ENCODE measurements around the gene LHX5. TPM values are rescaled to one million over a fixed set of nuclear protein-coding genes. Genes with fewer than 3 reads are reported as not detected.

The LHX5 gene
- total RNA-seq, 2 donors from 2014 or later, result not detected

DNA sequence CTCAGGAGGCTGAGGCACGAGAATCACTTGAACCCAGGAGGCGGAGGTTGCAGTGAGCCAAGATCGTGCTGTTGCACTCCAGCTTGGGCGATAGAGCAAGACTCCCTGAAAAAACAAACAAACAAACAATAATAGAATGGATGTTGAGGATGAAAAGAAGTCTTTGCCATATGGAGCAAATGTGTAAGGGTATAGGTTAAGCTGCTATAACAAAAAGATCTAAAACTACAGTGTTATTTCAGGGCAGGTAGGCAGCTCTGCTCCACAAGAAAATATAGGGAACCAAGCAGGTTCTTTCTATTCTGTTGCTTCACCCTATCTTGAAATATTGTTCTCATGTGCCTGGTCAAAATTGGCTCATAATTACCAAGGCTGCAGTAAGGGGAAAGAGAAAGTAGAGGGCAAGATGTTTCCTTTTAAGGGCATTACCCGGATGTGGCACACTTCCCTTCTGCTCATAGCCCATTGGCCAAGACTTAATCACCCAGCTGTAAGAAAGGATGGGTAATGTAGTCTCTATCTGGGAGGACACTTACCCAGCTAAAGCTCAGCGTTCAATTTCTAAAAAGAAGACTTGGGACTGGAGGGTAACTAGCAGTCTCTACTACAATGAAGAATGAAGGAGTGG, 26.0 kb downstream of the LHX5 start:
- Histone ChIP-seq H3K36me3 (no peaks in the 10 kb centered on the region), H3K9me3 (no peaks in the 10 kb centered on the region), H3K4me1 (no peaks in the 10 kb centered on the region), H3K27me3 (no peaks in the 10 kb centered on the region), H3K4me3 (no peak overlapping the region), H3K27ac (no peak overlapping the region)
- no peak for DNase-seq (ENCODE audit: low spot score)
- TF ChIP-seq, protein P1, sequence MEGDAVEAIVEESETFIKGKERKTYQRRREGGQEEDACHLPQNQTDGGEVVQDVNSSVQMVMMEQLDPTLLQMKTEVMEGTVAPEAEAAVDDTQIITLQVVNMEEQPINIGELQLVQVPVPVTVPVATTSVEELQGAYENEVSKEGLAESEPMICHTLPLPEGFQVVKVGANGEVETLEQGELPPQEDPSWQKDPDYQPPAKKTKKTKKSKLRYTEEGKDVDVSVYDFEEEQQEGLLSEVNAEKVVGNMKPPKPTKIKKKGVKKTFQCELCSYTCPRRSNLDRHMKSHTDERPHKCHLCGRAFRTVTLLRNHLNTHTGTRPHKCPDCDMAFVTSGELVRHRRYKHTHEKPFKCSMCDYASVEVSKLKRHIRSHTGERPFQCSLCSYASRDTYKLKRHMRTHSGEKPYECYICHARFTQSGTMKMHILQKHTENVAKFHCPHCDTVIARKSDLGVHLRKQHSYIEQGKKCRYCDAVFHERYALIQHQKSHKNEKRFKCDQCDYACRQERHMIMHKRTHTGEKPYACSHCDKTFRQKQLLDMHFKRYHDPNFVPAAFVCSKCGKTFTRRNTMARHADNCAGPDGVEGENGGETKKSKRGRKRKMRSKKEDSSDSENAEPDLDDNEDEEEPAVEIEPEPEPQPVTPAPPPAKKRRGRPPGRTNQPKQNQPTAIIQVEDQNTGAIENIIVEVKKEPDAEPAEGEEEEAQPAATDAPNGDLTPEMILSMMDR (IDR thresholded peaks at IDR 0.05), result no peak

- Histone ChIP-seq H3K9me3 (no peaks in the 10 kb centered on the region), H3K4me1 (no peaks in the 10 kb centered on the region), H3K27ac (no peak overlapping the region), H3K36me3 (no peaks in the 10 kb centered on the region), H3K4me3 (no peak overlapping the region), H3K27me3 (no peaks in the 10 kb centered on the region)
- TF ChIP-seq, protein P1 (IDR thresholded peaks at IDR 0.05), result no peak
- no peak for DNase-seq (ENCODE audit: low spot score)
Measured at GRCh38 chr12:113443030-113443539, 28.6 kb downstream of the LHX5 start.

GRCh38 chr12:113440947-113441782, 30.5 kb downstream of the LHX5 start:
- H3K27me3 ChIP-seq, result no peaks in the 10 kb centered on the region
- no peak overlapping the region for H3K4me3 ChIP-seq
- no peaks in the 10 kb centered on the region for H3K4me1 ChIP-seq
- TF ChIP-seq, protein P1 (IDR thresholded peaks at IDR 0.05), result no peak
- no peaks in the 10 kb centered on the region for H3K9me3 ChIP-seq
- no peaks in the 10 kb centered on the region for H3K36me3 ChIP-seq
- DNase-seq (ENCODE audit: low spot score), result no peak
- H3K27ac ChIP-seq, result no peak overlapping the region

DNA sequence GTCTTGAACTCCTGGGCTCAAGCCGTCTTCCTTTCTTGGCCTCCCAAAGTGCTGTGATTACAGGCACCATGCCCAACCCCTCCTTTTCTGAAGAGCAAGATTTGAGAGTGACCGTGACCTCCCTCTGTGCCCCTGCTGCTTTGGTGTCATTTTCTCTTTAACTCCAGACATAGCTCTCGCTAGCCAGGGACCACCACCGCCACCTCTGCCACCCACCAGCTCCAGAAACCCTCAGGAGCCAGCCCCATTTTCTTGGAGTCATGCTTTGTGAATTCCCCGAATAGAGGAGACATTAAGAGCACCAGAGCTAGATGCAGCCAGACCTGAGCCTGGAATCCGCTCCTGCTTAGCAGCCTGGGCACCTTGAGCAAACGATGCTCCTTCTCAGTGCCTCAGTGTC, 31.3 kb downstream of the LHX5 start:
- DNase-seq (ENCODE audit: low spot score), result no peak
- H3K27me3 ChIP-seq, result no peaks in the 10 kb centered on the region
- no peak overlapping the region for H3K4me3 ChIP-seq
- TF ChIP-seq, protein P1 (IDR thresholded peaks at IDR 0.05), result no peak
- H3K9me3 ChIP-seq, result no peaks in the 10 kb centered on the region
- H3K27ac ChIP-seq, result no peak overlapping the region
- no peaks in the 10 kb centered on the region for H3K36me3 ChIP-seq
- no peaks in the 10 kb centered on the region for H3K4me1 ChIP-seq

DNA sequence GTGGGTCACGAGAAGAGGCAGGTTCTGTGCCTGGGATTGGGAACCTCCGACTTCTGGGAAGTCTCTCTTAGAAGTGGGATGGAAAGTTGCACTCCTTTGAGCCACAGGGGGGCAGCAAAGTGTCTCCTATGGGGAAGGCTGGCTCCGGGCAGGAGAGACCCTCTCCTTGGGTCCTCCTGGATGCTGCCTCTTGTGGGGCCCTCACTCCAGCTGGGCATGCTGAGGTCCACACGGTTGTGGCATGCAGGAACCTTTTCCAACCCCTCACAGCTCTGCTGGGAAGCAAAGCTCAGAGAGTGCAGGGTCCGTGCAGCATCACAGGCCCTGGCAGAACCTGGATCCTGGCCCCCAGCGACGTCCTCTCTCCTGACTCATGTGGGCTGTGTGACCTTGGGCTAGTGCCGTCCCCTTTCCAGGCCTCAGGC, 32.1 kb downstream of the LHX5 start:
- H3K4me3 ChIP-seq, result no peak overlapping the region
- H3K36me3 ChIP-seq, result no peaks in the 10 kb centered on the region
- TF ChIP-seq, protein P1 (IDR thresholded peaks at IDR 0.05), result peak; percentile 39 to 66
- no peaks in the 10 kb centered on the region for H3K27me3 ChIP-seq
- H3K9me3 ChIP-seq, result no peaks in the 10 kb centered on the region
- H3K4me1 ChIP-seq, result no peaks in the 10 kb centered on the region
- no peak overlapping the region for H3K27ac ChIP-seq
- no peak for DNase-seq (ENCODE audit: low spot score)

Measured in right atrium auricular region (tissue), 2 donors.